ENCODE measurements around the gene GRID1.

DNA sequence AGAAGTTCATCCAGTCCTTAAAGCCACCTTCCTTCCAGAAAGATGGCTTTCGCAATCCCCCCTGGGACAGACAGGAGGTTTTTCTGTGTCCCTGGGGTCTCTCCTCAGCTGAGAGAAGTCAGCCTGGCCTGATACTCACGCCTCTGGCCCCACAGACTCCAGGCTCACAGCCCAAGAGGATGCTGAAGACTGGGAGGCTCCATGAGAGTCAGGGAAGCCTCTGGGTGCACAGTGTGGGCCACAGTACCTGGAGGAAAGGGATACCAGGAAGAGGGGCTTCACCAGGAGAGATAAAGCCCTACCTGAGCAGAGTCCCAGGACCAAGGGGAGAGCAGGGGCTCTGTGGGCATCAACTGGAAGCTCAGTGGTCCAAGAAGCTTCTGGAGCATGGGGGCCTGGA lies 324.4 kb downstream of the GRID1 start:
- TF ChIP-seq POLR2A (IDR thresholded peaks at IDR 0.05) = no peak
- TF ChIP-seq, protein P1, sequence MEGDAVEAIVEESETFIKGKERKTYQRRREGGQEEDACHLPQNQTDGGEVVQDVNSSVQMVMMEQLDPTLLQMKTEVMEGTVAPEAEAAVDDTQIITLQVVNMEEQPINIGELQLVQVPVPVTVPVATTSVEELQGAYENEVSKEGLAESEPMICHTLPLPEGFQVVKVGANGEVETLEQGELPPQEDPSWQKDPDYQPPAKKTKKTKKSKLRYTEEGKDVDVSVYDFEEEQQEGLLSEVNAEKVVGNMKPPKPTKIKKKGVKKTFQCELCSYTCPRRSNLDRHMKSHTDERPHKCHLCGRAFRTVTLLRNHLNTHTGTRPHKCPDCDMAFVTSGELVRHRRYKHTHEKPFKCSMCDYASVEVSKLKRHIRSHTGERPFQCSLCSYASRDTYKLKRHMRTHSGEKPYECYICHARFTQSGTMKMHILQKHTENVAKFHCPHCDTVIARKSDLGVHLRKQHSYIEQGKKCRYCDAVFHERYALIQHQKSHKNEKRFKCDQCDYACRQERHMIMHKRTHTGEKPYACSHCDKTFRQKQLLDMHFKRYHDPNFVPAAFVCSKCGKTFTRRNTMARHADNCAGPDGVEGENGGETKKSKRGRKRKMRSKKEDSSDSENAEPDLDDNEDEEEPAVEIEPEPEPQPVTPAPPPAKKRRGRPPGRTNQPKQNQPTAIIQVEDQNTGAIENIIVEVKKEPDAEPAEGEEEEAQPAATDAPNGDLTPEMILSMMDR (IDR thresholded peaks at IDR 0.05) = no peak
